Left lung (tissue), 10 donors: ENCODE data around the gene SEC63. TPM values are rescaled to one million over a fixed set of nuclear protein-coding genes. Genes with fewer than 3 reads are reported as not detected.
A peak's percentile ranks its signal among the peaks of the same experiment; 100 is the strongest.

Experiments
- ATAC-seq: fragments of 200-7000 bp; cut with Tn5 transposase; one replicate; pipeline ENCODE4 v1.9.1; 2020; ENCODE audit warnings: moderate library complexity
- DNase-seq, 4 donors: peaks; one replicate each; pipeline ENCODE4 v3.0.0-alpha.2; 2013 to 2020
- H3K27ac ChIP-seq, 2 donors: fragments of 200-600 bp; sonication (generic) in 1 of 2; one replicate each; pipeline versions ENCODE4 v1.5.0 to v1.8.0; 2020 to 2021
- H3K27me3 ChIP-seq, 2 donors: fragments of 200-600 bp; sonication (generic) in 1 of 2; one replicate each; pipeline versions ENCODE4 v1.5.0 to v1.8.0; 2020 to 2021
- H3K36me3 ChIP-seq, 2 donors: fragments of 200-600 bp; sonication (generic) in 1 of 2; one replicate each; pipeline versions ENCODE4 v1.5.0 to v1.8.0; 2020 to 2021
- H3K4me1 ChIP-seq, 2 donors: fragments of 200-600 bp; one replicate each; pipeline ENCODE4 v1.8.0; 2021
- H3K4me3 ChIP-seq, 2 donors: fragments of 200-600 bp; sonication (generic) in 1 of 2; one replicate each; pipeline versions ENCODE4 v1.5.0 to v1.8.0; 2020 to 2021; ENCODE audit warnings: mild to moderate bottlenecking in 1 of 2
- H3K9me3 ChIP-seq, 2 donors: fragments of 200-600 bp; sonication (generic) in 1 of 2; one replicate each; pipeline versions ENCODE4 v1.5.0 to v1.8.0; 2020 to 2021
- intact Hi-C, 2 donors: fragments of 100-400 bp; cut with DNase I; formaldehyde crosslinking; loops; one replicate each; pipeline versions ENCODE4 v1.11.2 to v1.14.2; 2022
- polyA plus RNA-seq, 6 donors: library from polyadenylated mRNA; unstranded; fragments of 120-200 nt; gene quantifications; one replicate each; pipeline ENCODE4 v1.2.1, GENCODE V29; 2013; ENCODE audit not compliant: insufficient read length in 6 of 6
- total RNA-seq, 2 donors: library from RNA; stranded (reverse); fragmentation: NEBNext Ultra II Directional; extraction: Animal tissue kit (Norgen Biotek cat#: 25700); gene quantifications; one replicate each; pipeline ENCODE4 v1.2.1, GENCODE V29; 2021
- TF ChIP-seq, protein P1 (sequence below), 2 donors: fragments of 200-600 bp; sonication (generic) in 1 of 2; IDR thresholded peaks; one replicate each; pipeline versions ENCODE4 v1.5.0 to v1.8.0; 2021; ENCODE audit warnings: antibody characterized with exemption in 2 of 2
- donor health status: DM: no; HTN: yes; CAD: no.
- donor health status: DM: no; HTN: no; CAD: no.

The SEC63 gene
- total and polyA plus RNA-seq, 8 donors, result 94.4 to 131 (median 111) TPM

DNA sequence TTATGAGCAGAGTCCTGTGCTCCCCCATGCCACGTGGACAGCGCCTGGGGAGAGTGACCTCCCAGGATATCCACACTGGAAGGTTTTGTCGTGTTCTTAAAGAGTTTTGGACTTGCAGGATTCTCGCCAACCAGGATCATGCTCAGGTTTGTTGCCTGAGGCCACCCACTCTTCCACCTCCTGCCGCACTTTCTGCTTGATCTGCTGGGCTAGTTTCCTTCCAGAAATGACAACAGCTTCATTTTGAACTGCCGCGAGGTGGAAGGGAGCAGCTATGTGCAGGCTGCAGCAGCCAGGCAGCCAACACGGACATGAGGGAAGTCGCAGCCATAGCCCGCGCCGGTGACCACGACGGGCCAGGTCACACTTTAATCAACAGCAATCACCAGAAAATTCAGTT is 27.7 kb upstream of the SEC63 start:
- Histone ChIP-seq H3K4me3 (no peak overlapping the region), H3K27ac (no peak overlapping the region), H3K36me3 (no peaks in the 10 kb centered on the region), H3K4me1 (no peaks in the 10 kb centered on the region), H3K27me3 (no peaks in the 10 kb centered on the region), H3K9me3 (no peaks in the 10 kb centered on the region)
- DNase-seq (no peak), ATAC-seq (no peak)
- intact Hi-C loops, result loop anchor here in 1 of 2 donors (10.0 kb wide), 1 partner anchor 539 kb away; no protein-coding TSS in a partner anchor
- TF ChIP-seq, protein P1, sequence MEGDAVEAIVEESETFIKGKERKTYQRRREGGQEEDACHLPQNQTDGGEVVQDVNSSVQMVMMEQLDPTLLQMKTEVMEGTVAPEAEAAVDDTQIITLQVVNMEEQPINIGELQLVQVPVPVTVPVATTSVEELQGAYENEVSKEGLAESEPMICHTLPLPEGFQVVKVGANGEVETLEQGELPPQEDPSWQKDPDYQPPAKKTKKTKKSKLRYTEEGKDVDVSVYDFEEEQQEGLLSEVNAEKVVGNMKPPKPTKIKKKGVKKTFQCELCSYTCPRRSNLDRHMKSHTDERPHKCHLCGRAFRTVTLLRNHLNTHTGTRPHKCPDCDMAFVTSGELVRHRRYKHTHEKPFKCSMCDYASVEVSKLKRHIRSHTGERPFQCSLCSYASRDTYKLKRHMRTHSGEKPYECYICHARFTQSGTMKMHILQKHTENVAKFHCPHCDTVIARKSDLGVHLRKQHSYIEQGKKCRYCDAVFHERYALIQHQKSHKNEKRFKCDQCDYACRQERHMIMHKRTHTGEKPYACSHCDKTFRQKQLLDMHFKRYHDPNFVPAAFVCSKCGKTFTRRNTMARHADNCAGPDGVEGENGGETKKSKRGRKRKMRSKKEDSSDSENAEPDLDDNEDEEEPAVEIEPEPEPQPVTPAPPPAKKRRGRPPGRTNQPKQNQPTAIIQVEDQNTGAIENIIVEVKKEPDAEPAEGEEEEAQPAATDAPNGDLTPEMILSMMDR (IDR thresholded peaks at IDR 0.05), result no peak

DNA sequence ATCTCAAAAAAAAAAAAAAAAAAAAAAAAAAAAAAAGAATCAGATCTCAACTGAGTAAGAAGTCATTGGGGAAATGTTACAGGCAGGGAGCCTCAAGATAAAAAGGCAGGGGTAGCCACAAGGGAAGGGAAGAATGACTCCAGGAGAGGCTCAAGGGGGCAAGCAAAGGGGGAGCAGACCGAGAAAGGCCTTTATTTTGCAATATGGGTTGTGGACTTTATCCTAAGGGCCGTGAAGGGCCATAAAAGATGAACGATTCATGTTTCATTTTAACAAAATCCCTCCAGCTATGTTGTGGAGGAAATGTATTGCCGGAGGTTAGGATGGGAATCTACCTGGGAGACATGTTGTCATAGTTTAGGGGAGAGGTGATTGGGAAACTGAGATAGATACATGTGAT is 25.8 kb upstream of the SEC63 start:
- H3K9me3 ChIP-seq, result no peaks in the 10 kb centered on the region
- H3K4me3 ChIP-seq, result no peak overlapping the region
- H3K27me3 ChIP-seq, result no peaks in the 10 kb centered on the region
- DNase-seq (no peak), ATAC-seq (no peak)
- H3K27ac ChIP-seq, result no peak overlapping the region
- H3K4me1 ChIP-seq, result no peaks in the 10 kb centered on the region
- TF ChIP-seq, protein P1 (IDR thresholded peaks at IDR 0.05), result no peak
- intact Hi-C loops, result loop anchor here in 1 of 2 donors (10.0 kb wide), 1 partner anchor 541 kb away; no protein-coding TSS in a partner anchor
- no peaks in the 10 kb centered on the region for H3K36me3 ChIP-seq

DNA sequence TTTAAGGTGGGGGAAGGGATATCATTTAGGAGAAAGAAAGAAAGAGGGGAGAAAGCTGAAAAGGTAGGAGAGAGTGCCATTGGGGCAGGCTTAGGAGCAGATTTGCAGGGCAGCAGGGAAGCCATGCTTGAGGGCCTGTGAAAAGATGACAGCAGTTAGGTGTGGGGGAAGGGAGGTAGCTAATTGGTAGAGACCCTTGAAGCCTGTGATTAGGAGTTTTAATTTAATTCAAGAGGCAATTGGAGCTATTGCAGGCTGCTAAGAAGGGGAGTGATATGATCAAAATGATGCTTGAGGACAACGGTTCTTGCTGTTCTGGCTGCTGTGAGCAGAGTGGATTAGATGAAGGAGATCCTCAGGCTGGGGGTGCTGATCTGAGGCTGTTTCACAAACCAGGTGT is 24.5 kb upstream of the SEC63 start:
- intact Hi-C loops, result loop anchor here in 1 of 2 donors (10.0 kb wide), 1 partner anchor 542 kb away; no protein-coding TSS in a partner anchor
- TF ChIP-seq, protein P1 (IDR thresholded peaks at IDR 0.05), result no peak
- Histone ChIP-seq H3K4me3 (no peak overlapping the region), H3K27ac (no peak overlapping the region), H3K9me3 (no peaks in the 10 kb centered on the region), H3K36me3 (no peaks in the 10 kb centered on the region), H3K27me3 (no peaks in the 10 kb centered on the region), H3K4me1 (no peaks in the 10 kb centered on the region)
- ATAC-seq (no peak), DNase-seq (no peak)

DNA sequence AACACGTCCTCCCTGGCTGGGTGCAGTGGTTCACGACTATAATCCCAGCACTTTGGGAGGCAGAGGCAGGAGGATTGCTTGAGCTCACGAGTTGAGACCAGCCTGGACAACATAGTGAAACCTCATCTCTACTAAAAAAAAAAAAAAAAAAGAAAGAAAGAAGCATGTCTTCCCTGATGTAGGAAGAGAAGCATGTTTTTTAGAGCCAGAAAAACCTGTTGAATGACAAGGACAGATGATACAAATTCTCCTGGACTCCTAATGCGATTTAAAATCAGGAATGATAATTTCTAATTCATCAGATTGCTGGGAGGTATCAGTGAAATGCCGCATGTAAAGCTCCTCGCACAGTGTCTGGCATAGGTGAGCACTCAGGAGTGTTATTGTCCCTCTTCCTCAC is 23.7 kb upstream of the SEC63 start:
- Histone ChIP-seq H3K4me3 (no peak overlapping the region), H3K27ac (no peak overlapping the region), H3K36me3 (no peaks in the 10 kb centered on the region), H3K9me3 (no peaks in the 10 kb centered on the region), H3K27me3 (no peaks in the 10 kb centered on the region), H3K4me1 (no peaks in the 10 kb centered on the region)
- TF ChIP-seq, protein P1 (IDR thresholded peaks at IDR 0.05), result no peak
- DNase-seq, result no peak
- intact Hi-C loops, result loop anchor here in 1 of 2 donors (10.0 kb wide), 1 partner anchor 543 kb away; no protein-coding TSS in a partner anchor
- no peak for ATAC-seq

DNA sequence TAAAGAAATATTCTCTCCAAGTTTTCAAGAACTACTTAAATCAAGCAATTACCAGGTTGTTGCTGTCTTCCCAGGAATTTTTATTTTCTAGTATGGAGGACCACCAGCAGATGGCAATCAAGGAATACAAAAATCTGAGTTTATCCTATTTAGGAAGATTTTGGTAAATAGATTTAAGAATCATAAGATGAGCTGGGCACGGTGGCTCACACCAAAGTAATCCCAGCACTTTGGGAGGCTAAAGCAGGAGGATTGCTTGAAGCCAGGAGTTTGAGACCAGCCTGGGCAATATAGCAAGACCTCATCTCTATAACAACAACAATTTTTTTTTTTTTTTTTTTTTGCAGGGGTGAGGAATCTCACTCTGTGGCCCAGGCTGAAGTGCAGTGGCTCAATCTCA is 19.3 kb upstream of the SEC63 start:
- no peaks in the 10 kb centered on the region for H3K27me3 ChIP-seq
- TF ChIP-seq, protein P1 (IDR thresholded peaks at IDR 0.05), result peak in 1 of 2 donors; percentile 29
- no peaks in the 10 kb centered on the region for H3K4me1 ChIP-seq
- no peaks in the 10 kb centered on the region for H3K36me3 ChIP-seq
- H3K27ac ChIP-seq, result no peak overlapping the region
- intact Hi-C loops, result no loop called here
- peak in 1 of 4 donors; percentile 41 for DNase-seq
- ATAC-seq, result no peak
- no peak overlapping the region for H3K4me3 ChIP-seq
- H3K9me3 ChIP-seq, result no peaks in the 10 kb centered on the region
